Retinal pigment epithelial cell (primary cell): ENCODE measurements around the gene ALOX5.

Source experiments
- DNase-seq: peaks from one replicate; pipeline ENCODE4 v3.0.0-alpha.2; 2010; ENCODE audit warnings: low read depth
- H3K4me3 ChIP-seq: 2 replicates; pipeline ENCODE4 v1.5.1; 2011; ENCODE audit warnings: mild to moderate bottlenecking, low read length, control low read depth, moderate library complexity
- CTCF ChIP-seq: conservative IDR thresholded peaks from 2 replicates; pipeline ENCODE4 v1.5.1; 2011; ENCODE audit warnings: low read depth, low read length, control low read depth, inconsistent platforms

ALOX5 gene

GRCh38 chr10:45377321-45377720 is 3.3 kb downstream of the ALOX5 start:
- no peak for TF ChIP-seq CTCF
- DNase-seq: no peak

GRCh38 chr10:45377858-45378257 is 3.8 kb downstream of the ALOX5 start:
- no peak for TF ChIP-seq CTCF
- no peak overlapping the region for H3K4me3 ChIP-seq
- no peak for DNase-seq

More at GRCh38 chr10:45377321-45377720, 3.3 kb downstream of the ALOX5 start:
- no peak overlapping the region for H3K4me3 ChIP-seq

GRCh38 chr10:45378914-45379726 is 5.1 kb downstream of the ALOX5 start:
- no peak overlapping the region for H3K4me3 ChIP-seq
- no peak for TF ChIP-seq CTCF
- DNase-seq: no peak

DNA sequence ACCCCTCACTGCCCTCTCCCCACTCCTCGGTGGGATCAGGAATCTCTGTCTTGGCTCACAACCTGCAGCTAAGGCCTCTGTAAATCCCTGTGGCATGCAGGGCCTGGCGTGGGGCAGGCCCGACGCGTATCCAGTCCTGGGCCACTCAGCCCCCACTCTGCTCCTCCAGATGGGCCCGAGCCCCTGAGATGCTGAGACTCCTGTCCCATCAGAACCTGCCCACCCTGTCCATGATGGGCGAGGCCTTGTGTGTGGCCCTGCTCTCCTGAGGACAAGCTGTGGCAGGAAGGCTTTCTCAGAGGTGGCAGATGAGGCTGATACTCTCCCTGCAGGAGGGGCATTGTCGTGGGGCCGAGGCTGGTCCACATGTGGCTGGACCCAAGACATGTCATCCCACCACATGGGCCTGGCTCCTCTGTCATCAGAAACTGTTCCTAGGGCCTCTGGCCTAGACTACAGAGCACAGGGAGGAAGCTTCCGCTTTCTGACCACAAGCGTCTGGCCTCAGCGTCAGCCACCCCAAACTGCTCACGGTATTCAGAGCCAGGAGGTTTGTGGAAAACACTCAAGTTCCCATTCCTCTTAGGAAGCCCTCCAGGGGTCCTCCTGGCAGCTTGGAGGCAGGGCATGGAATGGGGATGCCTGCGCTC is 6.0 kb downstream of the ALOX5 start:
- no peak overlapping the region for H3K4me3 ChIP-seq
- DNase-seq: no peak
- TF ChIP-seq CTCF: no peak

GRCh38 chr10:45380903-45381620 is 7.0 kb downstream of the ALOX5 start:
- TF ChIP-seq CTCF: no peak
- no peak for DNase-seq
- no peak overlapping the region for H3K4me3 ChIP-seq

DNA sequence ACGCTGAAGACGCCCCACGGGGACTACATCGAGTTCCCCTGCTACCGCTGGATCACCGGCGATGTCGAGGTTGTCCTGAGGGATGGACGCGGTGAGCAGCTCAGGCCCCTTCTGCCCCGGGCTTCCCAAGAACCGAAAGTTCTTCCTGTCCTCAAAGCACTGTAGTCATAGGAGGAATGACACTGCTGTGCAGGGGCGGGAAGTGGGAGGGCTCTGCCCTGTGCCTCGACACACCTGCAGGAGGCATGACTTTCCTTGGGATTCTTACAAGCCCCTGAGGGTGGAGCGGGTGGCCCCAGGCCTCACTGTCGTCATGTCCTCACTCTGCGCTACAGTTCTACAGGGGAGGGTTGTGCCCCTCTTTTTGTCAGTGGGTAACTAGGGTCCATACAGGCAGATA is 8.6 kb downstream of the ALOX5 start:
- H3K4me3 ChIP-seq: no peak overlapping the region
- TF ChIP-seq CTCF: no peak
- DNase-seq: no peak
